ENCODE measurements around the gene USP34. TPM values are rescaled to one million over a fixed set of nuclear protein-coding genes. Genes with fewer than 3 reads are reported as not detected.

The USP34 gene
- total RNA-seq, 1 experiment from 2014 or later = 76.3 TPM

DNA sequence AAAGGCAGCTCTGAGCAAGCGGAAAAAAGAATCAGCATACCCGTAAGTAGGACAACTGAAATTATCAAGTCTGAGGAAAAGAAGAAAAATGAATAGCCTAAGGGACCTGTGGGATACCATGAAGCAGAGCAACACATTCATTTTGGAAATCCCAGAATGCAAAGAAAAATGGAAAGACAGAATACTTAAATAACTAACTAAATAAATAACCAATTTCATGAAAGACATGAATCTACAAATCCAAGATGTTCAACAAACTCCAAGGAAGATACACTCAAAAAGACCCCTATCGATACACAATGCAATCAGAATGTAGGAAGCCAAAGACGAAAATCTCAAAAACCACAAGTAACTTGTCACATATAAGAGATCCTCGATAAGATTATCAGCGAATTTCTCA is 117.0 kb downstream of the USP34 start:
- peaks cover 0 to 10% of the 10 kb centered on the region in 2 experiments; a peak in 1 of 4 replicates for H3K36me3 ChIP-seq (ENCODE audit: control insufficient read depth in 1 of 2, insufficient read depth in 2 of 2, low read length in 2 of 2)
- H3K79me2 ChIP-seq (ENCODE audit: insufficient read depth, low read length) = peaks cover 76% of the 10 kb centered on the region
- RAD21 ChIA-PET (ENCODE audit: low non-redundant PET in 1 of 2, low total read pairs in 2 of 2, uncharacterized antibody in 2 of 2, unreplicated experiment in 2 of 2) = no interaction called here
- peaks cover 0 to 8% of the 10 kb centered on the region in 2 experiments; a peak in 1 of 4 replicates for H3K9me3 ChIP-seq (ENCODE audit: control insufficient read depth in 1 of 2, insufficient read depth in 1 of 2, low read depth in 1 of 2, low read length in 2 of 2)
- intact Hi-C loops (cut with micrococcal nuclease) = no loop called here
- DNase-seq (ENCODE audit: low read depth, low spot score) (no peak), ATAC-seq (no peak)
- no peak overlapping the region for H3K9ac ChIP-seq (ENCODE audit: low read length)
- no TSS peak for BruUV-seq (replicated peaks)
- CTCF ChIA-PET = no interaction called here
- H3K4me2 ChIP-seq (ENCODE audit: low read length) = no peak overlapping the region
- H4K20me1 ChIP-seq (ENCODE audit: insufficient read depth) = no peaks in the 10 kb centered on the region; the same call in 1 of the 2 replicates
- no peak overlapping the region for H3K4me3 ChIP-seq (replicated peaks in 1 of 2; ENCODE audit: low read depth in 1 of 2, low read length in 2 of 2)
- H2AFZ ChIP-seq (ENCODE audit: low read depth, low read length, poor library complexity, severe bottlenecking) = no peak overlapping the region
- H3K27ac ChIP-seq (ENCODE audit: low read depth, low read length) = no peak overlapping the region
- H3K27me3 ChIP-seq (ENCODE audit: insufficient read depth, low read length) = no peaks in the 10 kb centered on the region
- no peaks in the 10 kb centered on the region for H3K9me2 ChIP-seq (ENCODE audit: insufficient read depth)
- TF ChIP-seq JUND (IDR thresholded peaks at IDR 0.05) (no peak), ELF1 (IDR thresholded peaks at IDR 0.05; ENCODE audit: borderline replicate concordance, low read depth) (no peak), YY1 (IDR thresholded peaks at IDR 0.05; ENCODE audit: extremely low read depth, insufficient replicate concordance, low read depth, low read length) (no peak), TCF7L2 (IDR thresholded peaks at IDR 0.05; ENCODE audit: borderline replicate concordance, extremely low read depth, insufficient read depth, insufficient read length) (no peak), EGR1 (IDR thresholded peaks at IDR 0.05; ENCODE audit: low read depth) (no peak), CEBPB (IDR thresholded peaks at IDR 0.05; ENCODE audit: low read depth) (no peak), FOSL1 (IDR thresholded peaks at IDR 0.05; ENCODE audit: low read depth) (no peak), ZNF274 (IDR thresholded peaks at IDR 0.05; ENCODE audit: low read depth, low read length) (no peak)
- TF ChIP-seq, protein P1, sequence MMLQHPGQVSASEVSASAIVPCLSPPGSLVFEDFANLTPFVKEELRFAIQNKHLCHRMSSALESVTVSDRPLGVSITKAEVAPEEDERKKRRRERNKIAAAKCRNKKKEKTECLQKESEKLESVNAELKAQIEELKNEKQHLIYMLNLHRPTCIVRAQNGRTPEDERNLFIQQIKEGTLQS (IDR thresholded peaks at IDR 0.05) = no peak
- TF ChIP-seq, protein P2, sequence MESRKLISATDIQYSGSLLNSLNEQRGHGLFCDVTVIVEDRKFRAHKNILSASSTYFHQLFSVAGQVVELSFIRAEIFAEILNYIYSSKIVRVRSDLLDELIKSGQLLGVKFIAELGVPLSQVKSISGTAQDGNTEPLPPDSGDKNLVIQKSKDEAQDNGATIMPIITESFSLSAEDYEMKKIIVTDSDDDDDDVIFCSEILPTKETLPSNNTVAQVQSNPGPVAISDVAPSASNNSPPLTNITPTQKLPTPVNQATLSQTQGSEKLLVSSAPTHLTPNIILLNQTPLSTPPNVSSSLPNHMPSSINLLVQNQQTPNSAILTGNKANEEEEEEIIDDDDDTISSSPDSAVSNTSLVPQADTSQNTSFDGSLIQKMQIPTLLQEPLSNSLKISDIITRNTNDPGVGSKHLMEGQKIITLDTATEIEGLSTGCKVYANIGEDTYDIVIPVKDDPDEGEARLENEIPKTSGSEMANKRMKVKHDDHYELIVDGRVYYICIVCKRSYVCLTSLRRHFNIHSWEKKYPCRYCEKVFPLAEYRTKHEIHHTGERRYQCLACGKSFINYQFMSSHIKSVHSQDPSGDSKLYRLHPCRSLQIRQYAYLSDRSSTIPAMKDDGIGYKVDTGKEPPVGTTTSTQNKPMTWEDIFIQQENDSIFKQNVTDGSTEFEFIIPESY (IDR thresholded peaks at IDR 0.05; ENCODE audit: extremely low read depth, insufficient replicate concordance, low read length) = no peak
- H3K4me1 ChIP-seq (ENCODE audit: control insufficient read depth in 1 of 2, insufficient read depth in 2 of 2, low read length in 2 of 2) = no peaks in the 10 kb centered on the region
- POLR2A ChIA-PET = no interaction called here

Measured in HCT116 (cell line).